Measurements from ENCODE around the gene MAGI2. TPM values are rescaled to one million over a fixed set of nuclear protein-coding genes. Genes with fewer than 3 reads are reported as not detected.

Gene MAGI2
- polyA plus RNA-seq, 4 donors, result 32.0 to 38.7 (median 33.7) TPM

DNA sequence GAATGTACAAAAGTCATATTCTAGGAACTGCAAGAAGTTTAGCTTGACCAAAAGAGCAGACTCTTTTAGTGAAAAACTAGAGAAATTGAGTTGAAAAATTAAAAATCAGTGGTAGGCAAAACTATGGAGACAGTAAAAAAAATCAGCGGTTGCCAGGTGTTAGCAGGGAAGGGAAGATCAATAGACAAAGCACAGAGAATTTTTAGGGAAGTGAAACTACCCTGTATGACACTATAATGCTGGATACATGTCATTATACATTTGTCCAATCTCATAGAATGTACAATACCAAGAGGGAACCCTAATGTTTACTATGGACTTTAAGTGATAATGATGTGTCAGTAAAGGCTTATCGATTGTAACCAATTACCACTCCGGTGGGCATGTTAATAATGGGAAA, 761.9 kb downstream of the MAGI2 start:
- DNase-seq (ENCODE audit: low read depth in 4 of 4, low spot score in 2 of 4), result no peak

DNA sequence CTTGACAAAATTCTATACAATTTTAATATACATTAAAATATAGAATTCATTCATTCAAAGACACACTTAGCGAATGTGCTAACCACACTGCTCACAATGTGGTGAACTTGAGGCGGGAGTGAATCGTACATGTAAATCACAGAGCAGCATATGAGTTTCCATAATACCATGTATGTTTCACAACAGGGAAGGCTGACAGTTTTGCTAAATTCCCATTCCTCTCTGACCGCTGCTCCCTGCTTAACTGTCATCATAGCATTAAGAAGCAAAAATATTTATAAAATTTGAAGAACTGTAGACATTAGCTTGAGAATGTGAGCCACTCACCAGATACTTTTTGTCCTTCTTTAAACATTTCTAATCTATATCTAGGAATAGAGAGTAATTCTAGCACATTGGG, 763.3 kb downstream of the MAGI2 start:
- DNase-seq (ENCODE audit: low read depth in 4 of 4, low spot score in 2 of 4), result no peak

DNA sequence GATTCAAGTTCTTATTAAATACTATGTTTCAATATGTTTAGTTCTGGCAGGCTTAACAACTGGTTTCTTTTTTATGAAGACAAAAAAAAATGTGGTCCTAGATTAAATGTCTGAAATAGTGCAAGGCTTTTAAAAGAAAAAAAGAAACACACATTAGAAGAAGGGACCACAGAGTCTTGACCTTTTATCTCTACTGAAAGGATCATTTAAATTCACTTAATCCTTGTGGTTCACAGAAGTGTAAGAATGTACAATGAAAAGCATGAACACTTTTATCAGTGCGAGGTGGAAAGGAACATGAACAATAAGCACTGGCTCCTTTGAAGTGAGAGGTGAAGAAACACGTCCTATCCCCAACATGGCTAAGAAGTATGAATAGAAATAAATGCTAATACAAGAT, 765.1 kb downstream of the MAGI2 start:
- no peak for DNase-seq (ENCODE audit: low read depth in 4 of 4, low spot score in 2 of 4)

DNA sequence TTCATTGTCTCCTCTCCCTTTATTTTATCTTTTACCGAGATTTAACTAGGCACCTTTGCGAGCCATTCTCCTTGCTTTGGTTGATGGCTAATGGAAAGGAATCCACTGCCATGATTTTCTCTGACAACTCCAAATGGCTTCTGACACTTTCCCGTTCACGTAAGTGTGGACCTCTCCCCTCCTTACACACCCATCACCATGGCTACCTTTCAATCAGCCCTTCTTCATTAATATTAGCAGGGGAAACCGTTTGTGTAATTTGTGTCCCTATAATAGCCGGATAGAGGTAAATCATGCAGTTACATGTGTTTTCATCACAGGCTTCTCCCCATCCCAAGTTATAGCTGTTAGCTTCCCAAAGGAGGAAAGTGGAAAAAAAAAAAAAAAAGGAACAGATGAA, 767.3 kb downstream of the MAGI2 start:
- no peak for DNase-seq (ENCODE audit: low read depth in 4 of 4, low spot score in 2 of 4)

DNA sequence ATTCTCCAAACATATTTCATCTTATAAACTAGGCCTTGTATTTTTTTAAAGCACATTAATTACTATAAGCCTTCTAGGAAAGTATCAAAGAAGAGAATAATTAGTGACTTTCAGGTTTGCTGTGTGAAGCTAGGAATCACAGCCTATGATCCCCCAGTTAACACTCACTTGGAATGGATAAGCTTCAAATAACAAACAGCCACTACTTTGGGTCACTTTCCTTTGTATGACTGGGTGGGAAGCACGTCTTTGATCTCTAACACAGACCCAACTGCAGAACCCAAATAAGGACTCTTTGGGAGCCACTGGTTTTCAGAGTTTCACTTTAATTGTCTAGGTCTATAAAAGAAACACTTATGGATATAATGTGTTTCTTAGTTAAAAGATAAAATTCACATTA, 769.3 kb downstream of the MAGI2 start:
- no peak for DNase-seq (ENCODE audit: low read depth in 4 of 4, low spot score in 2 of 4)

DNA sequence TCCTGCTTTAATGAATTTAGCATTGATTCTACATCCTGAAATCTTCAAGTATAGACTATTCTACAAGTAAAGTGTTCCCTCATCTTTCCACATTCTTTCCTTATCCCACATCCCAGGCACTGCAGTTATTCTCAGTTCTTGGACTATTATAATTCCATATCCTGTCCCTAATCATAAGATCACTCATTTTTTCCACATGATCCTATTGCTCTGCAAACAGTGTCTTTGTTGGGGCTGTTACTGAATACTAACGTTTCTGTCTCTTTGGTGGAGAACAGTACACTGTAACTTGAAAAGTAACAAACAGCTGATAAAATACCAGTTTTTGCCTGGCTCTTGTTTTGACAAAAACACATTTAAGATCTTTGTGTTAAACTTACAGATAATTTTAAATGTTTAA, 769.9 kb downstream of the MAGI2 start:
- DNase-seq (ENCODE audit: low read depth in 4 of 4, low spot score in 2 of 4), result no peak

DNA sequence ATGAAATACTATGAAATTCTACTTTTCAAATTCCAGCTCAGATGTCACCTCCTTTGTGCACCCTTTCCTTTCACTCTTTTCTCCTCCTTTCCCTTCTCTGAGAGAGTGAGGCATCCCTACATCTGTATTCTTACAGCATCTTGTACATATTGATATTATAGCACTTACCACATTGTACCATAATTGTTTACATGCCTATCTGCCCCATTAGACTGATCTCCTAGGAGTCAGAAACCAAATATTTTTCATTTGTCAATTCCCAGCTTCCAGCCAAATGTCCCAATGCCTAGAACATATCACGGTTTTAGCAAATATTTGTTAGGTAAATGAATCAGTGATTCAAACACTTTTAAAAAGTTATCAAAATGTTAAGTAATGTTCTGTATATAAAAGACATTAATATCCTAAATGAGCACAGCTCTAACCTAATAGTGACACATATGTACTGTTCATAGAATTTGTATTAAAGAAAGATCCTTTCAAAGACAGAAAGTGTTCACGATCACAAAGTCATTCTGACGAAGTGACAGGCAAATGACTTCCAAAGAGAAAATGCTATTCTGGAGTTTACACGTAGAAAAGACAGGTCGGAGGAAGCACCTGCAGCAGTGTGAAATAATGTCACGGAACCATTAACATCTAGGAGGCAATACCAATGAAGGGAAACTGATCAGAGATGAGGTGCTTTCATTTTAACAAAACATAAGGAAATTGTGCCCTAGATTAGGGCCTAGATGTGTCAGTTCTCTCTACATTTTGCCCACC, 774.2 kb downstream of the MAGI2 start:
- DNase-seq (ENCODE audit: low read depth in 4 of 4, low spot score in 2 of 4), result no peak

DNA sequence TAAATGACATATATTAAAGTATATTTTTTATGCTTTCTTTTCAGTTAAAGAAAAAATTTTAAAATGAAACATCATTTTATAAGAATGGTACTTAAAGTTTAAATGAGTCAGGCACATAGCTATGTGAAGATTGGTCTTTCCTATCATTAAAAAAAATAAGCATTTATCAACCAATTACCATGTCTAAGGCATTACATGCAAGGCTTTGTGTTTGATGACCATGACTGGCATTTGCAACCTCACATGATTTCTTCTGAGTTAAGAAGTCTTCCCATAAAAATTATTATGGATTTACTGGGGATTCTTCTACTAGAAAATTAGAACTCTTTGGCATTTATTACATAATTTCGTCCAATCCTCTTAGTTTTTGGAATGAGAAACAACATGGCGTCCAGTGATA, 776.1 kb downstream of the MAGI2 start:
- DNase-seq (ENCODE audit: low read depth in 4 of 4, low spot score in 2 of 4), result no peak

DNA sequence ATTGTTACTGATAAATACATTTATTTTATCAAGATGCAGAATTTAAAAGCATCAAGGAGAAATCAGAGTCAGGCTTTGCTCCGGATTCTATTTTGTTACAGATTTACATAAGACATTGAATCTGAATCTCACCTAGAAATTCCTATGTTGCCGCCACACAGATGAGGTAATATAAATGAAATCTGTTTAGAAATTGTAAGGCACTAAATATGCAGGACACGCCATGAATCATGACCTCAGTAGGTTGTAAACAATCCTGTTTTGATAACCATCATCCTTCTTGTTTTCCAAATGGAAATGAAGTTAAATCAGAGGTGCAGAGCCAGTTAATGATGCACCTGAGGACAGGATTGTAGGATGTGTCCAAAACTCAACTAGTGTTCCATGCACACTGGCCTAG, 778.0 kb downstream of the MAGI2 start:
- DNase-seq (ENCODE audit: low read depth in 4 of 4, low spot score in 2 of 4), result no peak

DNA sequence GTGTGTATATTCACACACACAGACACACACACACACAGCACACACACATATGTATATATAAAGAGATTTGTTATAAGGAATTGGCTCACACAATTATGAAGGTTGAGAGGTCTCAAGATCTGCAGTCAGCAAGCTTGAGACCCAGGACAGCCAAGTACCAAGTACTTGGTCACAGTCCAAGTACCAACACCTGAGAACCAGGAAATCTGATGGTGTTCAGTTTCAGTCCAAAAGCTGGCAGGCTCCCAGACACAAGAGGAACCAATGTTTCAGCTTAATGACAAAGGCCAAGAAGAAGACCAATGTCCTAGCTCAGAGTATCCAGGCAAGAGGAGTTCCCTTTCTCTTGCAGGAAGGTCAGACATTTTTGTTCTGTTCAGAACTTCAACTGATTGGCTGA, 780.2 kb downstream of the MAGI2 start:
- no peak for DNase-seq (ENCODE audit: low read depth in 4 of 4, low spot score in 2 of 4)

DNA sequence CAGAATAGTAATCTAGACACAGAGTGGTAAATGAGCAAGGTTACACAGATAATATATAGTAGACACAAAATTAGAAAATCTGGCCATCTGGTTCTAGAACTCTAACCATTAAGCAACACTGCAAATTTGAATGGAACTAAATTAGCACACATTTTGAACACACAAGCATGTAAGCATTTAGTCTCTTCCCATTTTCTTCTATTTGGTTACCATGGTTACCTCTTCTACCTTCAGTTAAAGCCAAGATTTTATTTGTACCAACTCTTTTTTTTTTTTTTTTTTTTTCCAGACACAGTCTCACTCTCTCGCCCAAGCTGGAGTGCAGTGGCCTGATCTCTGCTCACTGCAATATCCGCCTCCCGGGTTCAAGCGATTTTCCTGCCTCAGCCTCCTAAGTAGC, 790.5 kb downstream of the MAGI2 start:
- DNase-seq (ENCODE audit: low read depth in 4 of 4, low spot score in 2 of 4), result no peak

DNA sequence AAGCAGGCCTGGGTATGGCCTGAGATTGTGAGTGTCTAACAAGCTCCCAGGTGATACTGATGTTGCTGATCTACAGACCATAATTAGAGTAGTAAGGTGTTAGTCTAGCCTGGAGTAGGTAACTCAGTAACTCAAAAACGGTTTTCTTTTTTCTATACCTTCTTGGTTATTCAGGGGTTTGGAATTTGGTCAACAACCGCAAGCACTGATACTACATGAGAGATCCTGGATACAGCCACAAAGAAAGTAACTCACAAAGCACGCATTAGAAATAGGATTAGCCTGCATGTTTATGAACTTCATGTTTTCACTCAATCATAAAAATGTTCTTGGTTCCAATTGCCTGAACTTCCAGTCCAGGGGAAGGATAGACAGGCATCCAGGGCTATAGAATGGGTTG, 803.5 kb downstream of the MAGI2 start:
- DNase-seq (ENCODE audit: low read depth in 4 of 4, low spot score in 2 of 4), result no peak

DNA sequence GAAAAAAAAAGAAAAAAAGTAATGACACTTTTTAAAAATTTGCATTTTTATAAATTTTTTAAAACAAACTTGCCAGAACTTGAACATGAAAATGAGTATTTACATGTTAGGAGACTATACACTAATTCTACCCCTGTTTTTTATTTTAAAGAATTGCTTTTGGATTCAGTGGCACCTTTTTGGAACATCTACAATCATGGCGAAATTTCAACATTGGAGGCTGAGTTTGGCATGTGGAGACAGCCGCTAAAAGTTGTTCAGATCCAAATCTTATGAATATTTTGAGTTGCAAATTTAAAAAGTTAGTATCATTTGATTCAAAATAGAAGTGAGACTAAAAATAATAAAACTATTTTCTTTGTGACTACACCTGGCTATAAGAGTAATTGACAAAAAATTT, 804.2 kb downstream of the MAGI2 start:
- no peak for DNase-seq (ENCODE audit: low read depth in 4 of 4, low spot score in 2 of 4)

DNA sequence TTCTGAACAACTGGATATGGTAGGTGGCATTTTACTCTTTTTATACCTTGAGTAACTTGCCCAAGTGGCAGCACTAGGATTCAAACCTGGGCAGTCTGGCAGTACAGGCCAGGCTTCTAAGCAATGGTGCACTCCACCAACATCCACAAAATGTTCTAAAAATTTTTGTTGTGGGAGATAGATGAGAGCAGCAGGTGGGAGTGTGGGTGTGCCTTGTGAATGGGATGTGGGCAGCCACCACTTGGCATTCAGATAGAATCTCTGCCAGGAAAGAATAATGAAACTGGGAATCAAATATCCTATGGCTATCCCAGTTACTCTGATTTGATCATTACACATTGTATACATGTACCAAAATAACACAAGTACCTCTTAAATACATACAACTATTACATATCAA, 810.7 kb downstream of the MAGI2 start:
- DNase-seq (ENCODE audit: low read depth in 4 of 4, low spot score in 2 of 4), result no peak

DNA sequence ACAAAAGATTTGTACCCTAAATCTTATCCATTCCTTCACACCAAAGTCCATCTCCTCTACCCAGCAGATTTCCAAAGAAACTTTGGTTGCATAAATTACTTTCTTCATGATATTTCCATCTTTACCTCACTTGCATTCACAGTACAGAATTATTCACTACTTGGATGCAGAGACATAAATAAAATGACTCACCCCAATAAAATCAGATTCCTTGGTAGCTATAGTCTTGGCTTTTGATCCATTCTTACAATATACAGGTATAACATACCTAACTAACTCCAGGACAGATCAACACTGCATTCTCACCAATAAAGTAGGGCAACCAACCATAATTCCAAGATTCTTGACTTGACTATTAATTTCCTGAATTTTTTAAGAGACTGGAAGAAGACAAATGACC, 815.1 kb downstream of the MAGI2 start:
- DNase-seq (ENCODE audit: low read depth in 4 of 4, low spot score in 2 of 4), result no peak

DNA sequence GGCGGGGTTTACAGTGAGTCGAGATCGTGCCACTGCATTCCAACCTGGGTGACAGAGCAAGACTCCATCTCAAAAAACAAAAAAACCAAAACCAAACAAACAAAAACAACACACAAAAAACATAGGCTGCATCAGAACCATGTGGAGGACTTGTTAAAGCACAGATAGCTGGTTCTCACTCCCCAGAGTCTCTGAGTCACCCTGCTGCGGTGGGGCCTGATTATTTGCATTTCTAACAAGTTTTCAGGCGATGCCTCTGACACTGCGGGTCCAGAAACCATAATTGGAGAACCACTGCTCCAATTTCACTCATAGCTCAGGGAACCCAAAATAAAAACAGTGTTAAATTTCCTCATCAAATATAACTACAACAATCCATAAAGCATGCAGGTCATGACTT, 816.7 kb downstream of the MAGI2 start:
- no peak for DNase-seq (ENCODE audit: low read depth in 4 of 4, low spot score in 2 of 4)

DNA sequence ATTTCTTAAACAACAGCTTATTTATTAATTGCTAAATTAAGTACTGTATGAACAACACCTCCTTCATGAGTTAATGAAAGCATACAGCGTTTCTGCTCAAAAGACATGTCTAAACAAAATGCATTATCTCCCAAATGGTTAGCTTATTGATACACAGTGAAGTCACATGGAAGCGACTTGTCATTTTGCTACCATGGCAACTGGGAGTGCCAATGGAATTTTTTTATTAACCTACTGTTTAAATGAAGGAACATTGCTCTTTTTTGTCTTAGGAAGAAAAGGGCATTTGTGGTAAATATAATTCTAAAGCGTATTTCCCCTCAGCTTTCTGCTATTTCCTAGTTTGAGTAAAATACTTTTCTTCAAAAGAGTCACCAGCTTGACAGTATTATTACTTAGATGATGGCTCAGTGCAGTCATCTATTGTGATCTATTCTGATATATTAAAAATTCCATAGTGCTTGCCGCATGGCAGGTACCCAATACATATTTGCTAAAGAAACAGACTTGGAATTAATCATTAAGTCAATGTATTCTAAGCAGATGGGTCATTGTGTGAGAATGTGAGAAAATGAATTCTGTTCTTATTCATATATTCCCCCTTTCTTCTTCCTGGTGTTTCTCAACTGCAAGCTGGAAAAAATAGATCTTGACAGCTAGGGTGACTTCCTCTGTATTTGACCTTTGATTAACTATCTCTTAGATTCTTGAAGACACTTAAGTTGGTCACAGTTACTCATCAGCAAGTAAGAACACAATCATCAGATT, 818.3 kb downstream of the MAGI2 start:
- no peak for DNase-seq (ENCODE audit: low read depth in 4 of 4, low spot score in 2 of 4)

DNA sequence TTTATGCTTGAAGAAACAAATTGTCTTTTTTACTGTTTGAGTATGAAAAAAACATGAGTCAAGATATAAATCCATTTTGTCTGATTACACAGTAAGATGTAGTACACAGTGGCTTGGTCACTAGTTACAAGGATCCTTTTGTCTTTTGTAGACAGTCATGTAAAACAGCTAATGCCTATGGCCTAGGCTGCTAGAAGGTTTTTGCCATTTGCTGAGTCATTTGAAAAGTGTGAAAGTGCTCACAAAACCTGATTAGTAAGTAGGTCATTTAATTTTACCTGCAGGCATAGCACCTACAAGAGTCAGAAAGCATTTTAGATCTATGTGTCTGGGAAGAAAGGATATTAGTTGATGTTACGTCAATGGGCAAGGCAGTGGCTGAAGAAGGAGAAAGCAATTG, 819.4 kb downstream of the MAGI2 start:
- DNase-seq (ENCODE audit: low read depth in 4 of 4, low spot score in 2 of 4), result no peak

DNA sequence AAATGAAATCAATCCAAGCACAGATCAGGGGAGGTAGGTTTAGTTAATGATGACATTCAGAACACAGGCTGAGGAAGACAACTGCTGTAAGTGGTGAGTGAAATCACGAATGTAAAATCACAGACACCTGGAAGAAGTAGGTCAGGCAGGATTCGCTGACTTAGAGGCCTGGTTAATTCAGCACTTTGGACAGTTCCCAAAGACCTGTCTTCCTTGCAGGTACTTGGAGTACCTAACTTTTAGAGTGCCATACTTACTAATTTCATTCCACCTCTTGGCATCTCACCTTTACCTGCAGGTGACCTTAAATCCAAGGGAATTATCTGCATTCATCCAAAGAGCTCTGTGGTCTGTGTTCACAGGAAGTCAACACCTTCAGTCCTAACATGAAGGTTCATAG, 832.5 kb downstream of the MAGI2 start:
- DNase-seq (ENCODE audit: low read depth in 4 of 4, low spot score in 2 of 4), result peak in 3 of 4 donors; percentile 3 to 8 (median 4)

DNA sequence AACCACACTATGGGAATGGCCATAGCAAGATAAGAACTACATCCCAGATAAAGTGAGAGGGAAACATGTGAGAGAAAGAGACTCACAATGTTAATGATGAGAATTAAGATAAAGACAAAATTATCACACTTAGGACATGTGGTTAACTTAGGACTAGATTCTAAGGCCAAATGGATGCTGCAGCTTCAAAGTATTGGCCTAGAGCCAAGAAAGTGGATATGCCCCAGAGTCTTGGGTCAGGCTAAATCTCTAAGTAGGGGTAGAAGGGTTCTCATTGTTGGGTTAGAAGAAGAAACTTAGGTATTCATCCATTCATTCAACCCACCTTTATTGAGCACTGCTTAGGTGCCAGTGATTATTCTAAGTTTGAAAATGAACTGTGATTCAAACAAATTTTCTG, 836.9 kb downstream of the MAGI2 start:
- no peak for DNase-seq (ENCODE audit: low read depth in 4 of 4, low spot score in 2 of 4)

DNA sequence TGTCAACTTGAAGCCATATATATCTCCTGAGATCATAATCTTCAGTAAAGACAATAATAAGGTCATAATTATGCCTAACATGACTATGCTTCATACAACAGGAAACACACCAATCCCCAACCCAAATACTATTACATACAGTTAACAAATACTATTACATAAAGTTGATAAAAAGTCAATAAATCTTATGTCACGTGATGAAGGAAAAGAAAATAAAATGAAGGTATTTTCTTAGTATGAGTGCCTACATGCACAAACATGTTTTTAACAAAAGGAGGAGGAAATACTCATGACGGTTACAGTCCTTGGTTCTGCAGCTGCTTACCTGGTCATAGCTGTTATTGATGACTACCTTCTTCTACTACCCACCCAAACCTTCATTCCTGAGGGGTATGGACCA, 844.2 kb downstream of the MAGI2 start:
- DNase-seq (ENCODE audit: low read depth in 4 of 4, low spot score in 2 of 4), result no peak

DNA sequence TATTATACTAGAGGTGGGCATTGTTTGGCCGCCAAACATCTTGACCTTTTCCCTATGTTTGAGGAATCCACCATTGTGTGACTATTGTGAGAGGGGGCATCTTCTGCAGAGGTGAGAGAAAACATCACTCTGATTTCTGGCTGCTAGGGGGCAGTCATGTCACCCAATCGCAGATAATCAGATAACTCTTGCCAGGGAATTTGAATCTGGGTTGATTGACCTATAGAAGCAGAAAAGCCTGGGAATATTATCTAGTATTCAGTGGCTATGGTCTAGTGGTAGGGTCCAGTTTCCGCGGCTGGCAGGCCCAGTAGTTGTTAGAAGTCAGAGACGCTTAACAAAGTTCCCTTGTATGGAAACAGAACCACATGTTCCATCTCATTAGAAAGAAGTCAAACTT, 846.4 kb downstream of the MAGI2 start:
- DNase-seq (ENCODE audit: low read depth in 4 of 4, low spot score in 2 of 4), result no peak

Measured in left renal cortex interstitium (tissue), 4 donors.